NOMO-1 treated with dmso at 0.1 percent for 144 hours (cell line): ENCODE results near the gene NAP1L1.

Source experiments
- DNase-seq: peaks from one replicate; lab custom pipeline; 2025; ENCODE audit not compliant: unreplicated experiment; lab: John Stamatoyannopoulos, UW

The NAP1L1 gene

DNA sequence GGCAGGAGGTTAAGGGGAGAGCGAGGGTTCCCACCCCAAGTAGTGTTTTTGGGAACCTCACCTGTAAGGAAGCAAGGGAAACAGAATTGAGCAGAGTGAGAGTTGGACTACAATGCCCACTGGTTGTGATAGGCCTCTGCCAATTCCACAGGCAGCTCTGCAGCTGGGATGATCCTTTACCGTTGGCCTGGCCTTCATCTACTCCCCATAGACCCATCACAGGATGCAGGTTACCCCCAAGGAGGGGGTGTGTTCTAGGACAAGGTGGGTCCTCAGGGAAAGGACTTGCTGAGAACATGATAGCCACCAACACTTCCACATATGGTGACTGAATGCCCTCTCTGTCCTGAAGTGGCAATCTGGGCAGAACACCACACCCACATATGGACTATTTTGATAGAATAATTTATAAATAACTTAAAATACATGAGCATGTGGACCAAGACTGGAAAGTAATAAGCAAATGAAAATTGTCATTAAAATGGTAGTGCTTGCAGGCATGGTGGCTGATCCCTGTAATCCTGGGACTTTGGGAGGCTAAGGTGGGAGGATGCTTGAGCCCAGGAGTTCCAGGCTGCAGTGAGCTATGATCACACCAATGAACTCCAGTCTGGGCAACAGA, 61.3 kb downstream of the NAP1L1 start:
- DNase-seq = no peak

- DNase-seq = no peak
These were observed 62.0 kb downstream of the NAP1L1 start for GRCh38 chr12:76022506-76022905.

- peak; percentile 17 for DNase-seq
These were observed 63.5 kb downstream of the NAP1L1 start for GRCh38 chr12:76020731-76021672.

DNA sequence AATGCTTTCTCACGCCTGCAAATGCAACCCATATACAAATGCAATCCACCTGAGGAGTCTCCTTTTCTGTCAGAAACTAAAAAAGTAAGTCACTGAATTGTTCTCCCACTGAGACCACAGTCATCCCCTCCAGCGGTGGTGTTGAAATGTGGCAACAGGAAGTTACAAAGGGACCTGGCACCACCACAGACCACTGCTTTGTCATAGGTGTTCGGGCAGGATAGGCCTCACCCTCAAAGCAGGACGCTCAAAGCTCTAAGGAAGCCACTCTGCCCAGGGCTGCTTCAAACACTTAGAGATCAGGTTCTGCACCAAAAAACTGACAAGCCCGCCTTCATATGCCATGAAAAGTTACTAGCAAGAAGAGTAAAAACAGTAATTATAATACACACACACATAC, 64.2 kb downstream of the NAP1L1 start:
- peak; percentile 59 for DNase-seq

GRCh38 chr12:76018672-76019071, 65.8 kb downstream of the NAP1L1 start:
- no peak for DNase-seq

GRCh38 chr12:76018111-76018510, 66.4 kb downstream of the NAP1L1 start:
- DNase-seq = no peak

- no peak for DNase-seq
These were observed 70.5 kb downstream of the NAP1L1 start for GRCh38 chr12:76014007-76014406.

DNA sequence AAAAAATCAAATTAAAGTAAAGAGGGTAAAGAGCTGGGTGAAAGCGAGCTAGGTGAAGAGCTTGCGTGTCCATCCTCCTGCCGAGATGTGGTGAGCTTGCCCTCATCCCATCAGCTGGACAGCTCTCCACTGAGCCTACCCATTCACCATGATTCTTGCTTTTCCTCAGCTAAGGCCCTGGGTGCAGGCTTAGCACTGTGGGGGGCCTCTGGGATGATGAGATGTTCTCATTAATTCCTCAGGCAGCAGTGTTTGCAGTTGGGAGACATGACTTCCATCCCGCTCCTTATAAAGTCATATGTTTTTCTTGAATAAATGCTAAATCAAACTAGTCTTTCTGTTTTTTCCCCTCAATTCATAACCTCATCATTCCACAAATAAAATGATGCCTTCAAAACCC, 70.9 kb downstream of the NAP1L1 start:
- DNase-seq = no peak

DNA sequence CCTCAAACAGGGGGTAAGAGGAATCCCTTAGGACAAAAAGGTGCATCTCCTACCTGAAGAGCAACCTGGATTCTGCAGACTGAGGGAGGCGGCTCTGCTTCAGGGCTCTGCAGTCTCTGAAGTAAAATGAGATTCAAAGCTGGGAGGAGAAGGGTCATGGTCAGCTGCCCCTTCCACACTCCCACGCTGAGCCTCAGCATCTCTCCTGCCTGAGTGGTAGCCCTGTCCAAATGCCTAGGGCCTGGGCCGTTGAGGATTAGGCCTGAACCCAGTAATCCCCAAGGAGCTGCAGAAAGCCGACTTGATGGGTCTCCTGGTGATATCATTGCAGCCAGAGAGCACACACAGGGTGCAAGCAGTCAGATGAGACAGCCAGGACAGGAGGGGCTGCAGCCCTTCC, 71.8 kb downstream of the NAP1L1 start:
- DNase-seq = no peak

DNA sequence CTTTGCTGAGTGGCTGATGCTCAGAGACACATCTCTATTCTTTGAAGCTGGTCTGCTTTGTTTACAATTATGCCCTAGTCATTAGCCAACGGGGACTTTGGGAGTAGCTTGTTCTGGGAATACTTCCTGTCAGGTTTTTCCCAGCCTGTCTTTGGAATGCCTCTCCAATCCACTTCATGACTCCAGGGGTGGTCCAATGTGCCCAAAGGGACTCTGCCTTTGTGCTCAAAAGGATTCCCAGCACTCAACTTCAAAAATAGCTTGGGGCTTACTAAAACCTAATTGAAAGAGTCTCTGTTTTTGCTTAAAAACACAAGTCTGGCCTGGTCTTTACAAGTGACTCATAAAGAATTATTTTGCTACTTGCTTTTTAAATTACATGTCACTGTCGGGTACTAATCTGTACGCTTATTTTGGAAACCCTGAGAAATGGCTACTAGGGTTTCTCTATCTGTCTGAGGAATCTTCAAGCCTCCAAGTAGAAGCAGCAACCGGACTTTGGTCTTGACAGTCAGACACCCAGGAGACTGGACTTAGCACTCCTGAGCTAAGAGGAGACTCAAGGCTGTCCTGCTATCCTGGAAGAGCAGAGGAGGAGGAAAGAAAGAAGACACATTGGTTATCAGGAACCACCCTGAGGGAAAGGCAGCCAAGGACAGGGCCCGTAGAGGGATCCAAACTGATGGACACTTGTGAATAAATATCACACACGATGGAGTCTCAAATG, 73.6 kb downstream of the NAP1L1 start:
- DNase-seq = no peak

DNA sequence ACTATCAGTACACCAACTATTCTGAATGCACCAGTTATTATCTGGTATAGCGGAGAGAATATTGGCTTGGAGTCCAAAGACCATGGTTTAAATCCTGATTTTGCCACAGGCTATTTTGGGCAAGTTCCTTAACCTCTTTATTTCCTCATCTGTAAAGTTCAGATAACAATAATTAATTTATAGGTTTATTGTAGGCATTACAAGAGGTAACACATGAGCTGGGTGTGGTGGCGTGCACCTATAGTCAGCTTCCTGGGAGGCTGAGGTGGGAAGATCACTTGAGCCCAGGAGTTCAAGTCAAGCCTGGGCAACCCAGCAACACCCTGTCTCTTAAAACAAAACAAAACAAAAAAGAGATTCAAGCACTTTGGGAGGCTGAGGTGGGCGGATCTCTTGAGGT, 76.1 kb downstream of the NAP1L1 start:
- DNase-seq = no peak

DNA sequence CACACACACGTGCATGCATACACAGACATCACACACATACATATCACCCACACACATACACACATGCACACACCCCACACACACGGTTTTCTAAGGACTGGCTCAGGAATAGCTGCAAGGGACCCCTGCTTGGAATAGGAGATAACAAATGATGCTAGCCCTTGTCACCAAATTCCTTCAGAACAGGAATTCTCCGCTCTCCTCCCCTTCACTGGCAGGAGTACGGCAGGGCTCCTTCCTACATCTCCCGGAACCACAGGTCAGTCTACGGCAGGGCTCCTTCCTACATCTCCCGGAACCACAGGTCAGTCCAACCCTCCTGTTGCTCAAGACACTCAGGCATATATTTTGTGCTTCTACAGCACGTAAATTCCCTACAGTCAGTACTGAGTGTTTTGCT, 76.8 kb downstream of the NAP1L1 start:
- DNase-seq = no peak

- no peak for DNase-seq
These were observed 78.2 kb downstream of the NAP1L1 start for GRCh38 chr12:76006028-76006925.

DNA sequence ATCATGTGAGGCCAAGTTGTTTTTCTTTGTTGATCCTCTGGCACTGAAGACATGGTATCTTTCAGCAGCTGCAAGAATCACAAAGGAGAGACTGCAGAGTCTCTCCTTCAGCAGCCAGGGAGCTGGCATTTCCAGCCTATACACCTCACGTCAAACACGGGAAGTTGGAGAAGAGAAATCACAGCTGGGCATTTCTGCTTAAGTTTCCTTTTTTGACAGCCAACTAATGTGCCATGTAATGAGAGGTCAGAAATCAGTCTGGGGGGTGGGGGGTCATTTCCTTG, 81.2 kb downstream of the NAP1L1 start:
- DNase-seq = no peak

GRCh38 chr12:76002598-76003354, 81.7 kb downstream of the NAP1L1 start:
- no peak for DNase-seq

- no peak for DNase-seq
These were observed 86.0 kb downstream of the NAP1L1 start for GRCh38 chr12:75998292-75999063.

- DNase-seq = no peak
These were observed 86.8 kb downstream of the NAP1L1 start for GRCh38 chr12:75997658-75998057.

DNA sequence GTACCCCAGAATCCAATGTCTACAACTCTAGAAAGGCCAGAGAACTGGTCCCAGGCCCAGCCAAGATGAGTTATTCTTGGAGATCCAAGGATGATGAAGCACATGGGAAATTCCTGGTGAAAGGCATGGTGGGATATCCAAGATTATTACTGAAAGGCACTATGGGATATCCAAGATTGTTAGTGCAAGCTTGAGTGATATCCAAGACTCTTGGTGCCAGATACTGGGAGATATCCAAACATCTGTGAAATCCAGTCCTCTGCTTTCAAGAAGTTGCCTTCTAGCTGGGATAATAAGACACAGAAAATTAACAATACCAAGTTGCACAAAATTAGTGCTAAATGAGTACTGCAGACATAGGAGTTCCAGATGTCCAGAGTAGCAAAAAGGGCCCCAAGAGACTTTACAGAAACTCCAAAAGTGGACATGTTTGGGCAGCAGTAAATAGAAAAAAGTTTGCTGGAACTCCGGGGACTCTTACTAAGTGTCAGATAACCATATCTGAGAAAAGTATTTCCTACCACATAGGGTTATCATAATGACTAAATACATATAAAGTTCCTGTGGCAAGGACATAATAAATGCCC, 87.5 kb downstream of the NAP1L1 start:
- DNase-seq = no peak

- DNase-seq = no peak
These were observed 88.8 kb downstream of the NAP1L1 start for GRCh38 chr12:75995691-75996090.
